ENCODE data around the gene GRP.
"Not testable (repeated sequence)": the region's sequence is repeated elsewhere in the genome, so short reads cannot be mapped to it uniquely, and the experiment has no call there.

GRP gene

GRCh38 chr18:59229701-59230443 lies 9.9 kb downstream of the GRP start:
- DNase-seq (ENCODE audit: low read depth), result no peak

GRCh38 chr18:59231114-59231513 lies 11.2 kb downstream of the GRP start:
- no peak for DNase-seq (ENCODE audit: low read depth)

- DNase-seq (ENCODE audit: low read depth), result no peak
Observed at GRCh38 chr18:59231877-59232276, 11.9 kb downstream of the GRP start.

- DNase-seq (ENCODE audit: low read depth), result no peak
Observed at GRCh38 chr18:59232309-59233016, 12.5 kb downstream of the GRP start.

- no peak for DNase-seq (ENCODE audit: low read depth)
Observed at GRCh38 chr18:59233017-59233410, 13.1 kb downstream of the GRP start.

- DNase-seq (ENCODE audit: low read depth), result no peak
Observed at GRCh38 chr18:59238385-59238784, 18.4 kb downstream of the GRP start.

GRCh38 chr18:59239642-59240041 lies 19.7 kb downstream of the GRP start:
- no peak for DNase-seq (ENCODE audit: low read depth)

GRCh38 chr18:59242906-59243305 lies 22.9 kb downstream of the GRP start:
- no peak for DNase-seq (ENCODE audit: low read depth)

GRCh38 chr18:59246796-59247195 lies 26.8 kb downstream of the GRP start:
- no peak for DNase-seq (ENCODE audit: low read depth)

- no peak for DNase-seq (ENCODE audit: low read depth)
Observed at GRCh38 chr18:59249199-59249774, 29.3 kb downstream of the GRP start.

GRCh38 chr18:59255491-59255890 lies 35.5 kb downstream of the GRP start:
- DNase-seq (ENCODE audit: low read depth), result not testable (repeated sequence)

- not testable (repeated sequence) for DNase-seq (ENCODE audit: low read depth)
Observed at GRCh38 chr18:59261842-59262241, 41.9 kb downstream of the GRP start.

GRCh38 chr18:59262243-59262642 lies 42.3 kb downstream of the GRP start:
- not testable (repeated sequence) for DNase-seq (ENCODE audit: low read depth)

GRCh38 chr18:59263661-59264060 lies 43.7 kb downstream of the GRP start:
- no peak for DNase-seq (ENCODE audit: low read depth)

- DNase-seq (ENCODE audit: low read depth), result no peak
Observed at GRCh38 chr18:59264121-59264571, 44.2 kb downstream of the GRP start.

- DNase-seq (ENCODE audit: low read depth), result no peak
Observed at GRCh38 chr18:59264651-59265245, 44.8 kb downstream of the GRP start.

- no peak for DNase-seq (ENCODE audit: low read depth)
Observed at GRCh38 chr18:59265246-59265973, 45.5 kb downstream of the GRP start.

GRCh38 chr18:59265974-59266369 lies 46.0 kb downstream of the GRP start:
- DNase-seq (ENCODE audit: low read depth), result no peak

- DNase-seq (ENCODE audit: low read depth), result no peak
Observed at GRCh38 chr18:59266459-59266858, 46.5 kb downstream of the GRP start.

GRCh38 chr18:59266886-59267502 lies 47.0 kb downstream of the GRP start:
- no peak for DNase-seq (ENCODE audit: low read depth)

GRCh38 chr18:59267503-59268126 lies 47.7 kb downstream of the GRP start:
- no peak for DNase-seq (ENCODE audit: low read depth)
